ENCODE data around the gene TRA2A. TPM values are rescaled to one million over a fixed set of nuclear protein-coding genes. Genes with fewer than 3 reads are reported as not detected.

Gene TRA2A
- total and polyA plus RNA-seq, 2 donors (not counting 1 experiment from before 2014, with no cell fraction given) = 30.4 to 57.9 TPM

DNA sequence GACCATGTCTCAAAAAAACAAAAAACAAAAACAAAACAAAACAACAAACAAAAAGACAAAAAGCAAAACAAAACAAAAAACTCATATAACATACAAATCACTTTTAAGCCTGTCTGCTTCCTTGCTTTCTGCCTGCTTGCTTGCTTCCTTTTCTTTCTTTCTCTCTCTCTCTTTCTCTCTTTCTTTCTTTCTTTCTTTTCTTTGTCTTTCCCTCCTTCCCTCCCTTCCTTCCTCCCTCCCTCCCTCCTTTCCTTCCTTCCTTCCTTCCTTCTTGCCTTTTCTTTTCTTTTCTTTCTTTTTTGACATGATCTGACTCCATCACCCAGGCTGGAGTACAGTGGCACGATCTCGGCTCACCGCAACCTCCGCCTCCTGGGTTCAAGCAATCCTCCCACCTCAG is 15.9 kb upstream of the TRA2A start:
- Histone ChIP-seq H3K9me3 (ENCODE audit: control insufficient read depth, insufficient read depth, low read depth, low read length) (no peaks in the 10 kb centered on the region), H3K27me3 (ENCODE audit: control insufficient read depth, insufficient read depth, low read length) (peaks cover 2% of the 10 kb centered on the region), H3K4me1 (ENCODE audit: control insufficient read depth, extremely low read depth, insufficient read depth, low read length) (no peaks in the 10 kb centered on the region), H3K36me3 (ENCODE audit: control insufficient read depth, insufficient read depth, low read length) (no peaks in the 10 kb centered on the region), H3K9ac (ENCODE audit: insufficient read depth, low read length) (no peak overlapping the region), H3K27ac (ENCODE audit: insufficient read depth, low read length) (no peak overlapping the region), H3K4me3 (replicated peaks in 1 of 4; ENCODE audit: control extremely low read depth in 1 of 4, insufficient read depth in 1 of 4, low read depth in 3 of 4, low read length in 4 of 4) (no peak overlapping the region), H3K4me2 (ENCODE audit: extremely low read depth, insufficient read depth, low read length) (no peak overlapping the region), H3K79me2 (ENCODE audit: control insufficient read depth, insufficient read depth, low read length) (no peaks in the 10 kb centered on the region), H2AFZ (ENCODE audit: low read length) (no peak overlapping the region), H4K20me1 (ENCODE audit: control insufficient read depth, extremely low read depth, insufficient read depth, low read length) (no peaks in the 10 kb centered on the region)
- no peak for TF ChIP-seq EZH2 (IDR thresholded peaks at IDR 0.05; ENCODE audit: low read length, missing control alignments)
- TF ChIP-seq, protein P1, sequence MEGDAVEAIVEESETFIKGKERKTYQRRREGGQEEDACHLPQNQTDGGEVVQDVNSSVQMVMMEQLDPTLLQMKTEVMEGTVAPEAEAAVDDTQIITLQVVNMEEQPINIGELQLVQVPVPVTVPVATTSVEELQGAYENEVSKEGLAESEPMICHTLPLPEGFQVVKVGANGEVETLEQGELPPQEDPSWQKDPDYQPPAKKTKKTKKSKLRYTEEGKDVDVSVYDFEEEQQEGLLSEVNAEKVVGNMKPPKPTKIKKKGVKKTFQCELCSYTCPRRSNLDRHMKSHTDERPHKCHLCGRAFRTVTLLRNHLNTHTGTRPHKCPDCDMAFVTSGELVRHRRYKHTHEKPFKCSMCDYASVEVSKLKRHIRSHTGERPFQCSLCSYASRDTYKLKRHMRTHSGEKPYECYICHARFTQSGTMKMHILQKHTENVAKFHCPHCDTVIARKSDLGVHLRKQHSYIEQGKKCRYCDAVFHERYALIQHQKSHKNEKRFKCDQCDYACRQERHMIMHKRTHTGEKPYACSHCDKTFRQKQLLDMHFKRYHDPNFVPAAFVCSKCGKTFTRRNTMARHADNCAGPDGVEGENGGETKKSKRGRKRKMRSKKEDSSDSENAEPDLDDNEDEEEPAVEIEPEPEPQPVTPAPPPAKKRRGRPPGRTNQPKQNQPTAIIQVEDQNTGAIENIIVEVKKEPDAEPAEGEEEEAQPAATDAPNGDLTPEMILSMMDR (conservative IDR thresholded peaks at IDR 0.05 in 1 of 2, IDR thresholded peaks at IDR 0.05 in 1 of 2; ENCODE audit: low read depth in 1 of 2, low read length in 2 of 2) = no peak
- no peak for DNase-seq (ENCODE audit: low read depth in 2 of 2)

GRCh38 chr7:23546897-23547572 is 15.3 kb upstream of the TRA2A start:
- H3K27ac ChIP-seq (ENCODE audit: insufficient read depth, low read length) = no peak overlapping the region
- no peaks in the 10 kb centered on the region for H3K36me3 ChIP-seq (ENCODE audit: control insufficient read depth, insufficient read depth, low read length)
- no peak overlapping the region for H2AFZ ChIP-seq (ENCODE audit: low read length)
- H3K9me3 ChIP-seq (ENCODE audit: control insufficient read depth, insufficient read depth, low read depth, low read length) = no peaks in the 10 kb centered on the region
- H3K27me3 ChIP-seq (ENCODE audit: control insufficient read depth, insufficient read depth, low read length) = peaks cover 2% of the 10 kb centered on the region
- no peak overlapping the region for H3K4me2 ChIP-seq (ENCODE audit: extremely low read depth, insufficient read depth, low read length)
- no peaks in the 10 kb centered on the region for H4K20me1 ChIP-seq (ENCODE audit: control insufficient read depth, extremely low read depth, insufficient read depth, low read length)
- no peak for TF ChIP-seq EZH2 (IDR thresholded peaks at IDR 0.05; ENCODE audit: low read length, missing control alignments)
- TF ChIP-seq, protein P1 (conservative IDR thresholded peaks at IDR 0.05 in 1 of 2, IDR thresholded peaks at IDR 0.05 in 1 of 2; ENCODE audit: low read depth in 1 of 2, low read length in 2 of 2) = peak; percentile 92 to 94
- DNase-seq (ENCODE audit: low read depth in 2 of 2) = peak; percentile 83 to 94
- H3K79me2 ChIP-seq (ENCODE audit: control insufficient read depth, insufficient read depth, low read length) = no peaks in the 10 kb centered on the region
- H3K4me3 ChIP-seq (replicated peaks in 1 of 4; ENCODE audit: control extremely low read depth in 1 of 4, insufficient read depth in 1 of 4, low read depth in 3 of 4, low read length in 4 of 4) = no peak overlapping the region
- no peaks in the 10 kb centered on the region for H3K4me1 ChIP-seq (ENCODE audit: control insufficient read depth, extremely low read depth, insufficient read depth, low read length)
- no peak overlapping the region for H3K9ac ChIP-seq (ENCODE audit: insufficient read depth, low read length)

DNA sequence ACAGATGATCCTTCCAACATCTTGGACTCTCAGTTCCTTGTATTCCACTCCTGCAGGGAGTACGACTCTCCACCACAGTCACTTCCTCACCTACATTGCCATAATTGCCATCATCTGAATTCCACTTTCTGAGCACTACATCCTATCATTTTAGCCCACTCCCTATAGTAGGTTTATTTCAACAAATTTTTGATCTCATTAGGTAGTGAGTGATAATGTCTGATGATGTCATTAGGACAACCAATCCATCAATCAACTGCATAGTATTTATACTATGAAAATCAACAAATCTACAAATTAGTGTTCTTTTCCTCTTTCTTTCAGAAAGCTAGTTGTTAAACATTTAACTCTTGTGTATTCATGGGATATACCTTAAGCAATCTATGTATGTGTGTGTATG is 13.7 kb upstream of the TRA2A start:
- Histone ChIP-seq H3K9me3 (ENCODE audit: control insufficient read depth, insufficient read depth, low read depth, low read length) (no peaks in the 10 kb centered on the region), H3K9ac (ENCODE audit: insufficient read depth, low read length) (no peak overlapping the region), H3K27ac (ENCODE audit: insufficient read depth, low read length) (no peak overlapping the region), H3K4me1 (ENCODE audit: control insufficient read depth, extremely low read depth, insufficient read depth, low read length) (no peaks in the 10 kb centered on the region), H3K36me3 (ENCODE audit: control insufficient read depth, insufficient read depth, low read length) (no peaks in the 10 kb centered on the region), H3K27me3 (ENCODE audit: control insufficient read depth, insufficient read depth, low read length) (peaks cover 2% of the 10 kb centered on the region), H2AFZ (ENCODE audit: low read length) (no peak overlapping the region), H4K20me1 (ENCODE audit: control insufficient read depth, extremely low read depth, insufficient read depth, low read length) (no peaks in the 10 kb centered on the region), H3K4me2 (ENCODE audit: extremely low read depth, insufficient read depth, low read length) (no peak overlapping the region), H3K79me2 (ENCODE audit: control insufficient read depth, insufficient read depth, low read length) (no peaks in the 10 kb centered on the region), H3K4me3 (replicated peaks in 1 of 4; ENCODE audit: control extremely low read depth in 1 of 4, insufficient read depth in 1 of 4, low read depth in 3 of 4, low read length in 4 of 4) (no peak overlapping the region)
- no peak for TF ChIP-seq EZH2 (IDR thresholded peaks at IDR 0.05; ENCODE audit: low read length, missing control alignments)
- TF ChIP-seq, protein P1 (conservative IDR thresholded peaks at IDR 0.05 in 1 of 2, IDR thresholded peaks at IDR 0.05 in 1 of 2; ENCODE audit: low read depth in 1 of 2, low read length in 2 of 2) = no peak
- DNase-seq (ENCODE audit: low read depth in 2 of 2) = no peak
